Activated CD4-positive, alpha-beta T cell treated with anti-CD3 and anti-CD28 coated beads, Interleukin-10, Interleukin-2, amounts not matched to agents 100 ng/mL and 50 ng/mL, durations not matched to agents 16 hours and 8 hours (primary cell): ENCODE data around the gene FHIT.
"Not testable (repeated sequence)": the region's sequence is repeated elsewhere in the genome, so short reads cannot be mapped to it uniquely, and the experiment has no call there.

ENCODE experiments used
- DNase-seq: peaks from one replicate; pipeline ENCODE4 v3.0.0-alpha.2; 2020

The FHIT gene

GRCh38 chr3:61051666-61052065, 199.6 kb downstream of the FHIT start:
- no peak for DNase-seq

GRCh38 chr3:61045169-61045568, 206.1 kb downstream of the FHIT start:
- not testable (repeated sequence) for DNase-seq

- no peak for DNase-seq
These were observed 208.1 kb downstream of the FHIT start for GRCh38 chr3:61043156-61043555.

GRCh38 chr3:61040618-61041017, 210.6 kb downstream of the FHIT start:
- DNase-seq = no peak

GRCh38 chr3:61035573-61035972, 215.7 kb downstream of the FHIT start:
- no peak for DNase-seq

- DNase-seq = no peak
These were observed 218.3 kb downstream of the FHIT start for GRCh38 chr3:61032991-61033390.

GRCh38 chr3:61031503-61031902, 219.7 kb downstream of the FHIT start:
- no peak for DNase-seq

GRCh38 chr3:61030469-61031035, 220.7 kb downstream of the FHIT start:
- DNase-seq = no peak

GRCh38 chr3:61029194-61029593, 222.1 kb downstream of the FHIT start:
- DNase-seq = no peak

GRCh38 chr3:61018807-61019206, 232.4 kb downstream of the FHIT start:
- DNase-seq = no peak

- not testable (repeated sequence) for DNase-seq
These were observed 234.2 kb downstream of the FHIT start for GRCh38 chr3:61017028-61017427.

- DNase-seq = no peak
These were observed 235.4 kb downstream of the FHIT start for GRCh38 chr3:61015859-61016258.

- no peak for DNase-seq
These were observed 235.8 kb downstream of the FHIT start for GRCh38 chr3:61015408-61015807.

GRCh38 chr3:61008998-61009380, 242.3 kb downstream of the FHIT start:
- DNase-seq = no peak

- no peak for DNase-seq
These were observed 242.9 kb downstream of the FHIT start for GRCh38 chr3:61008153-61008997.

- DNase-seq = no peak
These were observed 245.7 kb downstream of the FHIT start for GRCh38 chr3:61005591-61005990.

- DNase-seq = no peak
These were observed 252.4 kb downstream of the FHIT start for GRCh38 chr3:60998858-60999257.

GRCh38 chr3:60992395-60992794, 258.9 kb downstream of the FHIT start:
- no peak for DNase-seq

GRCh38 chr3:60990442-60990730, 260.9 kb downstream of the FHIT start:
- no peak for DNase-seq

- DNase-seq = no peak
These were observed 261.4 kb downstream of the FHIT start for GRCh38 chr3:60989626-60990441.

- DNase-seq = not testable (repeated sequence)
These were observed 264.1 kb downstream of the FHIT start for GRCh38 chr3:60987191-60987590.

- no peak for DNase-seq
These were observed 264.7 kb downstream of the FHIT start for GRCh38 chr3:60986552-60986951.

- DNase-seq = no peak
These were observed 267.3 kb downstream of the FHIT start for GRCh38 chr3:60983906-60984305.

GRCh38 chr3:60980342-60980692, 270.9 kb downstream of the FHIT start:
- DNase-seq = peak; percentile 1
